ENCODE results near the gene NDUFA8. TPM values are rescaled to one million over a fixed set of nuclear protein-coding genes. Genes with fewer than 3 reads are reported as not detected.
A peak's percentile ranks its signal among the peaks of the same experiment; 100 is the strongest.

Gene NDUFA8
- total and polyA plus RNA-seq, 9 of the 15 experiments (the other 6 are each of a cell fraction or from before 2014, with no cell fraction given), result 105 to 212 (median 133) TPM

GRCh38 chr9:122159026-122159924 lies at the start of gene NDUFA8, which contains the start of gene MORN5 (continued):
- TF ChIP-seq PRDM10 (IDR thresholded peaks at IDR 0.05; ENCODE audit: partially characterized antibody), result peak; percentile 96
- TF ChIP-seq TCF7 (IDR thresholded peaks at IDR 0.05; ENCODE audit: borderline replicate concordance), result no peak
- no peak for TF ChIP-seq ZNF347 (CRISPR knock-in tag; IDR thresholded peaks at IDR 0.05; ENCODE audit: low read depth)
- TF ChIP-seq ZNF165 (CRISPR knock-in tag; IDR thresholded peaks at IDR 0.05; ENCODE audit: borderline replicate concordance), result no peak
- TF ChIP-seq TEAD1 (CRISPR knock-in tag; IDR thresholded peaks at IDR 0.05), result no peak
- TF ChIP-seq, protein P1, sequence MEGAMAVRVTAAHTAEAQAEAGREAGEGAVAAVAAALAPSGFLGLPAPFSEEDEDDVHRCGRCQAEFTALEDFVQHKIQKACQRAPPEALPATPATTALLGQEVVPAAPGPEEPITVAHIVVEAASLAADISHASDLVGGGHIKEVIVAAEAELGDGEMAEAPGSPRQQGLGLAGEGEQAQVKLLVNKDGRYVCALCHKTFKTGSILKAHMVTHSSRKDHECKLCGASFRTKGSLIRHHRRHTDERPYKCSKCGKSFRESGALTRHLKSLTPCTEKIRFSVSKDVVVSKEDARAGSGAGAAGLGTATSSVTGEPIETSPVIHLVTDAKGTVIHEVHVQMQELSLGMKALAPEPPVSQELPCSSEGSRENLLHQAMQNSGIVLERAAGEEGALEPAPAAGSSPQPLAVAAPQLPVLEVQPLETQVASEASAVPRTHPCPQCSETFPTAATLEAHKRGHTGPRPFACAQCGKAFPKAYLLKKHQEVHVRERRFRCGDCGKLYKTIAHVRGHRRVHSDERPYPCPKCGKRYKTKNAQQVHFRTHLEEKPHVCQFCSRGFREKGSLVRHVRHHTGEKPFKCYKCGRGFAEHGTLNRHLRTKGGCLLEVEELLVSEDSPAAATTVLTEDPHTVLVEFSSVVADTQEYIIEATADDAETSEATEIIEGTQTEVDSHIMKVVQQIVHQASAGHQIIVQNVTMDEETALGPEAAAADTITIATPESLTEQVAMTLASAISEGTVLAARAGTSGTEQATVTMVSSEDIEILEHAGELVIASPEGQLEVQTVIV (CRISPR knock-in tag; IDR thresholded peaks at IDR 0.05; ENCODE audit: borderline replicate concordance), result no peak
- TF ChIP-seq, protein P2, sequence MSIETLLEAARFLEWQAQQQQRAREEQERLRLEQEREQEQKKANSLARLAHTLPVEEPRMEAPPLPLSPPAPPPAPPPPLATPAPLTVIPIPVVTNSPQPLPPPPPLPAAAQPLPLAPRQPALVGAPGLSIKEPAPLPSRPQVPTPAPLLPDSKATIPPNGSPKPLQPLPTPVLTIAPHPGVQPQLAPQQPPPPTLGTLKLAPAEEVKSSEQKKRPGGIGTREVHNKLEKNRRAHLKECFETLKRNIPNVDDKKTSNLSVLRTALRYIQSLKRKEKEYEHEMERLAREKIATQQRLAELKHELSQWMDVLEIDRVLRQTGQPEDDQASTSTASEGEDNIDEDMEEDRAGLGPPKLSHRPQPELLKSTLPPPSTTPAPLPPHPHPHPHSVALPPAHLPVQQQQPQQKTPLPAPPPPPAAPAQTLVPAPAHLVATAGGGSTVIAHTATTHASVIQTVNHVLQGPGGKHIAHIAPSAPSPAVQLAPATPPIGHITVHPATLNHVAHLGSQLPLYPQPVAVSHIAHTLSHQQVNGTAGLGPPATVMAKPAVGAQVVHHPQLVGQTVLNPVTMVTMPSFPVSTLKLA (conservative IDR thresholded peaks at IDR 0.05), result peak; percentile 40 to 72; a peak in 2 of 4 replicates
- no peak for TF ChIP-seq NFE2 (IDR thresholded peaks at IDR 0.05; ENCODE audit: low read depth)
- no peak for TF ChIP-seq ARHGAP35 (IDR thresholded peaks at IDR 0.05; ENCODE audit: partially characterized antibody)
- TF ChIP-seq FIP1L1 (IDR thresholded peaks at IDR 0.05; ENCODE audit: low read depth, low read length, poor library complexity, severe bottlenecking), result peak; percentile 48
- no peak for TF ChIP-seq EHMT2 (IDR thresholded peaks at IDR 0.05)
- no peak for TF ChIP-seq ZNF436 (CRISPR knock-in tag; IDR thresholded peaks at IDR 0.05)
- no peak for TF ChIP-seq GABPA (tag; conservative IDR thresholded peaks at IDR 0.05; ENCODE audit: low read depth)
- TF ChIP-seq FOXP1 (CRISPR knock-in tag; IDR thresholded peaks at IDR 0.05), result no peak
- TF ChIP-seq TAF1 (IDR thresholded peaks at IDR 0.05; ENCODE audit: control insufficient read depth, extremely low read depth, insufficient read depth, low read length, severe bottlenecking), result peak; percentile 77
- TF ChIP-seq KDM5B (IDR thresholded peaks at IDR 0.05; ENCODE audit: insufficient replicate concordance, low read depth, low read length), result peak; percentile 82
- TF ChIP-seq CGGBP1 (CRISPR knock-in tag; IDR thresholded peaks at IDR 0.05), result no peak
- TF ChIP-seq DNMT1 (IDR thresholded peaks at IDR 0.05), result peak; percentile 17; the same call in 1 of the 2 replicates
- TF ChIP-seq SRSF7 (optimal IDR thresholded peaks at IDR 0.05; ENCODE audit: low read depth, low read length), result no peak

All from K562 (cell line).